ENCODE measurements around the gene CHRNB4.
"Not testable (repeated sequence)": the region's sequence is repeated elsewhere in the genome, so short reads cannot be mapped to it uniquely, and the experiment has no call there.

Gene CHRNB4, protein sequence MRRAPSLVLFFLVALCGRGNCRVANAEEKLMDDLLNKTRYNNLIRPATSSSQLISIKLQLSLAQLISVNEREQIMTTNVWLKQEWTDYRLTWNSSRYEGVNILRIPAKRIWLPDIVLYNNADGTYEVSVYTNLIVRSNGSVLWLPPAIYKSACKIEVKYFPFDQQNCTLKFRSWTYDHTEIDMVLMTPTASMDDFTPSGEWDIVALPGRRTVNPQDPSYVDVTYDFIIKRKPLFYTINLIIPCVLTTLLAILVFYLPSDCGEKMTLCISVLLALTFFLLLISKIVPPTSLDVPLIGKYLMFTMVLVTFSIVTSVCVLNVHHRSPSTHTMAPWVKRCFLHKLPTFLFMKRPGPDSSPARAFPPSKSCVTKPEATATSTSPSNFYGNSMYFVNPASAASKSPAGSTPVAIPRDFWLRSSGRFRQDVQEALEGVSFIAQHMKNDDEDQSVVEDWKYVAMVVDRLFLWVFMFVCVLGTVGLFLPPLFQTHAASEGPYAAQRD

DNA sequence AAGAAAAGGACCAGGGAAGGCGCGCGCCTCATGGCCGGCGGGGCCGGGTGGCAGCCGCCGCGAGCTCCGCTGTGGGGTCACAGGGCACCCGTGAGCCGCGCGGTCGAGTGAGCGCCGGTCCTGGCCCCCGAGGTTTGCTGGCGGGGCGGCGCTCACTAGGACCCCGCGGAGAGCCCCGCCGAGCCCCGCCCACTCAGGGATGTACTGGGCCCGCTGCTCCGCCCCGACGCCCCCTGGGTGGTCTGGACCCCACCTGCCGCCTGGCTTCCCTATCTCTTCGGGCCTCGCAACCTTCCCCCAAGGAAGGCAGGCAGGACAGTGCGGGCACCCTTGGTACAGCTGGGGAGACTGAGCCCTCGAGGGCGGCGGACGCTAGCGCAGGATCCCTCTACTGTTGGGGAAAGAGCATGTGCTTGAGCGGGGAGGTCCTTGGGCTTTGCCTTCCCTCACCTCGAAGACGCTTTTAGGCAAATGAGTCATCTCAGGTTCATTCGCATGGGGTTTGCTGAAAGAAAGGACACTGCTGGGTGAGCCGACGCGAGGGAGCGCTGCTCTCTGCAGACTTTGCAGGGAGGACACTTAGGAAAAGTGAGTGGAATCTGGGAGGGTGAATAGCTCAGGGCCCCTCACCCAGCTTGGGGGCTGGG is at the start of gene CHRNB4:
Gene CHRNB4, minus strand, starts transcription at position 109 of the 647 bp plus-strand sequence. Its CDS starts 77 bp downstream, at position 32.
- no peak for DNase-seq (ENCODE audit: low read depth)
- TF ChIP-seq POLR2A (IDR thresholded peaks at IDR 0.05; ENCODE audit: extremely low read depth, insufficient read length) (no peak), MYC (IDR thresholded peaks at IDR 0.05; ENCODE audit: low read depth, low read length) (no peak)
- TF ChIP-seq, protein P1, sequence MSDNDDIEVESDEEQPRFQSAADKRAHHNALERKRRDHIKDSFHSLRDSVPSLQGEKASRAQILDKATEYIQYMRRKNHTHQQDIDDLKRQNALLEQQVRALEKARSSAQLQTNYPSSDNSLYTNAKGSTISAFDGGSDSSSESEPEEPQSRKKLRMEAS (IDR thresholded peaks at IDR 0.05; ENCODE audit: low read depth, low read length) = no peak
- TF ChIP-seq, protein P2, sequence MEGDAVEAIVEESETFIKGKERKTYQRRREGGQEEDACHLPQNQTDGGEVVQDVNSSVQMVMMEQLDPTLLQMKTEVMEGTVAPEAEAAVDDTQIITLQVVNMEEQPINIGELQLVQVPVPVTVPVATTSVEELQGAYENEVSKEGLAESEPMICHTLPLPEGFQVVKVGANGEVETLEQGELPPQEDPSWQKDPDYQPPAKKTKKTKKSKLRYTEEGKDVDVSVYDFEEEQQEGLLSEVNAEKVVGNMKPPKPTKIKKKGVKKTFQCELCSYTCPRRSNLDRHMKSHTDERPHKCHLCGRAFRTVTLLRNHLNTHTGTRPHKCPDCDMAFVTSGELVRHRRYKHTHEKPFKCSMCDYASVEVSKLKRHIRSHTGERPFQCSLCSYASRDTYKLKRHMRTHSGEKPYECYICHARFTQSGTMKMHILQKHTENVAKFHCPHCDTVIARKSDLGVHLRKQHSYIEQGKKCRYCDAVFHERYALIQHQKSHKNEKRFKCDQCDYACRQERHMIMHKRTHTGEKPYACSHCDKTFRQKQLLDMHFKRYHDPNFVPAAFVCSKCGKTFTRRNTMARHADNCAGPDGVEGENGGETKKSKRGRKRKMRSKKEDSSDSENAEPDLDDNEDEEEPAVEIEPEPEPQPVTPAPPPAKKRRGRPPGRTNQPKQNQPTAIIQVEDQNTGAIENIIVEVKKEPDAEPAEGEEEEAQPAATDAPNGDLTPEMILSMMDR (IDR thresholded peaks at IDR 0.05; ENCODE audit: low read depth, low read length) = no peak
- no peak within 1 kb of the TSS for H3K4me3 ChIP-seq (ENCODE audit: low read depth, low read length)

DNA sequence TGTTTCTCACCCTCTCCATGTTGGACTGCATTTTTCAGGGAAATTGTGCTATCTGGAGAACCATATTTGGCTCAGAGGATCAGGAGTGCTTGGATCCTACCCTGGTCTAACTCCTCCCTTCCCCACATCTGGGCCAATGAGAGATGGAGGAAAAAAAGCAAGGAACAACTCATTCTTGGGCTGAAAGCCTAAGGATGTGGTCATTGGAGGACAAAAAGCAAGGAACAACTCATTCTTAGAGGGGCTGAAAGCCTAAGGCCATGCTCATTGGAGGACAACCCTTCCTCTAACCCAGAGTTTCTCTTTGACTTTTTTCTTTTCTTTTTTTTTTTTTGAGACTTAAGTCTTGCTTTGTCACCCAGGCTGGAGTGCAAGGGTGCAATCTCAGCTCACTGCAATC is 48.6 kb upstream of the CHRNB4 start:
- no peak overlapping the region for H3K4me3 ChIP-seq (ENCODE audit: low read depth, low read length)
- TF ChIP-seq, protein P2 (IDR thresholded peaks at IDR 0.05; ENCODE audit: low read depth, low read length) = no peak
- TF ChIP-seq, protein P1 (IDR thresholded peaks at IDR 0.05; ENCODE audit: low read depth, low read length) = no peak
- TF ChIP-seq POLR2A (IDR thresholded peaks at IDR 0.05; ENCODE audit: extremely low read depth, insufficient read length) = no peak
- TF ChIP-seq MYC (IDR thresholded peaks at IDR 0.05; ENCODE audit: low read depth, low read length) = no peak
- DNase-seq (ENCODE audit: low read depth) = no peak

DNA sequence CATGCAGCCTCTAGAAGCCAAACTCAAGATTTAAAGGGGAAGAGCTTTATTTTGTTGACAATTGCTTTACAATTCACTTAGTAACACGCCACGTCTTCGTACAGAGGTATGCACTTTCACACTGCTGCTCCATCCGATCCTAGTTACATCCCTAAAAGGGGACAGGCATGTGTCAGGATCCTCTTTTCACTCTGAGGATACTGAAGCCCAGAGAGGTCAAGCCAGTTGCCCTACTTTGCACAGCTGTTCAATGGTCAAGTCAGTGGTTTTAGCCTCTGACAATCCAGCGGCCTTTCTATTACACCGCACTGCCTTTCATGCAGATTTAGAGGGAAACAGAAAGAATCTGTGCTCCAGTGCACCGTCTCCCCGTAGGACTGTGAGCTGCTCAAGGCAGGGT is 44.9 kb upstream of the CHRNB4 start:
- no peak overlapping the region for H3K4me3 ChIP-seq (ENCODE audit: low read depth, low read length)
- no peak for DNase-seq (ENCODE audit: low read depth)
- TF ChIP-seq, protein P2 (IDR thresholded peaks at IDR 0.05; ENCODE audit: low read depth, low read length) = no peak
- TF ChIP-seq, protein P1 (IDR thresholded peaks at IDR 0.05; ENCODE audit: low read depth, low read length) = no peak
- TF ChIP-seq POLR2A (IDR thresholded peaks at IDR 0.05; ENCODE audit: extremely low read depth, insufficient read length) (no peak), MYC (IDR thresholded peaks at IDR 0.05; ENCODE audit: low read depth, low read length) (no peak)

DNA sequence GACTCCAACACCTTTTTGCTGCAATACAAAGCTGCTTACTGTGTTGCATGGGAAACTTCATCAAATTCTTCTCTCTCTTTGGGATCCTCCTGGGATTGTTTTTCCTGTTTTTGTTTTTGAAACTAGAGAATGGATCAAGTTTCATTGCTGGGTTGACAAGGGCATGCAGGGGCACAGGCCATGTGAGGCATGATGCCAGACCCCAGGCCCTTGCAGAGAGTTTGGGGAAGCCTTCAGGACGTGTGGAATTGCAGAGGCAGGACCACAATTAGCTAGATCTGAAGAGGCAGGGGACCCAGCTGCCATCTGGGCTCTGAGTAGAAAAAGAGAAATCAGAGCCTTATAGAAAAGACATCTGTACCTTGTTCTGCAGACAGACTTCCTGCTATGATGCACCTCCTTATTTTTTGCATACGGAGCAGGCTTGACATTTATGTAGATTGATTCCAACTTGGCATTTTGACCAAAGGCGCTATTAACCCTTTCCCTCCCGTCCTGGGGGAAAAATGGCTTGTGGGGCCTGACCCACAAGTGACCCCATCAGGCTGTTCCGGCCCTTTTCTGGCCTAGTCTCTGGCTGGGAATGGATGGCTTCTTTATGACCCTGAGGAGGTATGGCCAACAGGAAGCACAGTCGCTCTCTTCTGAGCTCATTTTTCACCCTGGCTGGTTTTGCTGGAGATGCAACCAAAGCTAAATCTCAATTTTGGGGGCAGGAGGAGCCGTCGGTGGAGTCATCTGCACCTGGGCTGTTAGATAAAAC is 44.3 kb upstream of the CHRNB4 start:
- DNase-seq (ENCODE audit: low read depth) = no peak
- no peak for TF ChIP-seq POLR2A (IDR thresholded peaks at IDR 0.05; ENCODE audit: extremely low read depth, insufficient read length)
- TF ChIP-seq, protein P2 (IDR thresholded peaks at IDR 0.05; ENCODE audit: low read depth, low read length) = no peak
- TF ChIP-seq MYC (IDR thresholded peaks at IDR 0.05; ENCODE audit: low read depth, low read length) = no peak
- TF ChIP-seq, protein P1 (IDR thresholded peaks at IDR 0.05; ENCODE audit: low read depth, low read length) = no peak
- H3K4me3 ChIP-seq (ENCODE audit: low read depth, low read length) = no peak overlapping the region

DNA sequence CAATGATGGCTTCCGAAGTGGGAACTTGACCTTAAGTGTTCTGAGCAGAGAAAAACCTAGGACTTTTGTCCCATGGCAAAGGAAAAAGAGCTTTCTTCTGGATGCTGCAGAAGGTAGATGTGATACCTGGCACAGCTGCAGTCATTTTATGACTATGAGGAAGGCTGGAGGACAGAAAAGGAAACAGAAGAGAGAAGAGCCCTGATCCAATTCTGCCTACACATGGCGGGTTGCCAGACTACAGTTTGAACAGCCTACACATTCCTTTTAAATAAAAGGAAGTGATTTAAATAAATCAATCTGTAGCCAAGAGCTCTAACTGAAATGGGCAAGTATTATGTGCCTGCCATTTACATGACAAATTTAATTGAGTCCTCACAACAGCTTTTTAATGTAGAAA is 43.6 kb upstream of the CHRNB4 start:
- DNase-seq (ENCODE audit: low read depth) = no peak
- no peak overlapping the region for H3K4me3 ChIP-seq (ENCODE audit: low read depth, low read length)
- TF ChIP-seq, protein P1 (IDR thresholded peaks at IDR 0.05; ENCODE audit: low read depth, low read length) = no peak
- TF ChIP-seq, protein P2 (IDR thresholded peaks at IDR 0.05; ENCODE audit: low read depth, low read length) = no peak
- no peak for TF ChIP-seq MYC (IDR thresholded peaks at IDR 0.05; ENCODE audit: low read depth, low read length)

DNA sequence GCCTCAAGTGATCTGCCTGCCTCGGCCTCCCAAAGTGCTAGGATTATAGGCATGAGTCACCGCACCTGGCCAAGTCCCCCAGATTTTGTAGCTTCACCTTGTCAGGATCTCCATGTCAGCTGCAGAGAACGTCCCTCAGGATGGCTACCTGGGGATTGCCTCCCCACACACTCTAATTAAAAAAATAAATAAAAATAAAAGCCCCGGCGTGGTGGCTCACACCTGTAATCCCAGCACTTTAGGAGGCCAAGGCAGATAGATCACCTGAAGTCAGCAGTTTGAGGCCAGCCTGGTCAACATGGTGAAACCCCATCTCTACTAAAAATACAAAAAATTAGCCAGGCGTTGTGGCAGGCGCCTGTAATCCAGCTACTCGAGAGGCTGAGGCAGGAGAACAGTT is 42.6 kb upstream of the CHRNB4 start:
- not testable (repeated sequence) for DNase-seq (ENCODE audit: low read depth)

More for the DNA sequence above, 42.6 kb upstream of the CHRNB4 start:
- H3K4me3 ChIP-seq (ENCODE audit: low read depth, low read length) = not testable (repeated sequence)
